Trophoblast cell (in vitro differentiated cells and primary cell): ENCODE results near the gene PHOSPHO2.
"Not testable (repeated sequence)": the region's sequence is repeated elsewhere in the genome, so short reads cannot be mapped to it uniquely, and the experiment has no call there.

ENCODE experiments used
- DNase-seq, 2 donors: peaks; one replicate each; pipeline ENCODE4 v3.0.0-alpha.2; 2016
- H2AFZ ChIP-seq: 2 replicates; pipeline ENCODE4 v1.6.1; 2013; ENCODE audit warnings: low read length, moderate library complexity, mild to moderate bottlenecking; ENCODE audit not compliant: insufficient read depth, poor library complexity
- H2AK5ac ChIP-seq: 2 replicates; pipeline ENCODE4 v1.6.1; 2013; ENCODE audit warnings: mild to moderate bottlenecking, low read length
- H2BK120ac ChIP-seq: 2 replicates; pipeline ENCODE4 v1.6.1; 2013; ENCODE audit warnings: low read length, mild to moderate bottlenecking, moderate library complexity; ENCODE audit not compliant: insufficient read depth, poor library complexity
- H2BK12ac ChIP-seq: 2 replicates; pipeline ENCODE4 v1.6.1; 2013; ENCODE audit warnings: mild to moderate bottlenecking, low read length, moderate library complexity
- H2BK5ac ChIP-seq: 2 replicates; pipeline ENCODE4 v1.6.1; 2013; ENCODE audit warnings: low read length, low read depth, moderate library complexity, mild to moderate bottlenecking; ENCODE audit not compliant: poor library complexity
- H3K14ac ChIP-seq: 2 replicates; pipeline ENCODE4 v1.6.1; 2013; ENCODE audit warnings: mild to moderate bottlenecking, low read length
- H3K18ac ChIP-seq: 2 replicates; pipeline ENCODE4 v1.6.1; 2013; ENCODE audit warnings: mild to moderate bottlenecking, low read length
- H3K23ac ChIP-seq: 2 replicates; pipeline ENCODE4 v1.6.1; 2013; ENCODE audit warnings: low read length
- H3K27ac ChIP-seq: 2 replicates; pipeline ENCODE4 v1.5.1; 2013; ENCODE audit warnings: low read depth, mild to moderate bottlenecking, inconsistent platforms, low read length, moderate library complexity
- H3K27me3 ChIP-seq: 2 replicates; pipeline ENCODE4 v1.6.1; 2013; ENCODE audit warnings: inconsistent platforms, mild to moderate bottlenecking, low read length, moderate library complexity; ENCODE audit not compliant: insufficient read depth
- H3K36me3 ChIP-seq, 2 experiments: 1 replicate in 1 of 2; 2 replicates in 1 of 2; pipeline ENCODE4 v1.6.1; 2013; ENCODE audit warnings: low read length in 2 of 2, mild to moderate bottlenecking in 2 of 2, moderate library complexity in 1 of 2; ENCODE audit not compliant: insufficient read depth in 2 of 2, control insufficient read depth in 1 of 2
- H3K4ac ChIP-seq: 2 replicates; pipeline ENCODE4 v1.6.1; 2013; ENCODE audit warnings: low read depth, mild to moderate bottlenecking, low read length, moderate library complexity
- H3K4me1 ChIP-seq, 2 experiments: 1 replicate in 1 of 2; 2 replicates in 1 of 2; pipeline ENCODE4 v1.6.1; 2013; ENCODE audit warnings: low read length in 2 of 2, mild to moderate bottlenecking in 2 of 2, moderate library complexity in 1 of 2; ENCODE audit not compliant: insufficient read depth in 2 of 2, control insufficient read depth in 1 of 2
- H3K4me2 ChIP-seq: 2 replicates; pipeline ENCODE4 v1.6.1; 2013; ENCODE audit warnings: inconsistent platforms, mild to moderate bottlenecking, low read length, moderate library complexity
- H3K4me3 ChIP-seq: 2 replicates; pipeline ENCODE4 v1.5.1; 2013; ENCODE audit warnings: mild to moderate bottlenecking, low read depth, low read length, inconsistent platforms
- H3K79me1 ChIP-seq: one replicate; pipeline ENCODE4 v1.6.1; 2013; ENCODE audit warnings: low read length
- H3K79me2 ChIP-seq: 2 replicates; pipeline ENCODE4 v1.6.1; 2013; ENCODE audit warnings: low read length, mild to moderate bottlenecking; ENCODE audit not compliant: control insufficient read depth, insufficient read depth, poor library complexity
- H3K9ac ChIP-seq: 2 replicates; pipeline ENCODE4 v1.6.1; 2013; ENCODE audit warnings: mild to moderate bottlenecking, low read length
- H3K9me3 ChIP-seq: 2 replicates; pipeline ENCODE4 v1.6.1; 2013; ENCODE audit warnings: low read depth, mild to moderate bottlenecking, control low read depth, inconsistent platforms, low read length; ENCODE audit not compliant: insufficient read depth
- H4K12ac ChIP-seq: 2 replicates; pipeline ENCODE4 v1.6.1; 2013; ENCODE audit warnings: low read depth, mild to moderate bottlenecking, low read length, moderate library complexity
- H4K8ac ChIP-seq: 2 replicates; pipeline ENCODE4 v1.6.1; 2013; ENCODE audit warnings: low read depth, mild to moderate bottlenecking, low read length, moderate library complexity
- H4K91ac ChIP-seq: one replicate; pipeline ENCODE4 v1.6.1; 2013; ENCODE audit warnings: low read depth, mild to moderate bottlenecking, low read length, moderate library complexity
- WGBS: extraction: QIAGEN DNeasy Blood & Tissue Kit; methylation state at CpG from one replicate; pipeline ENCODE4 v1.1.7; 2013; ENCODE audit warnings: missing lambda C conversion rate; ENCODE audit not compliant: insufficient read length, insufficient coverage; ENCODE audit errors: extremely low coverage; 5-methylcytosine and 5-hydroxymethylcytosine counted together

Gene PHOSPHO2

DNA sequence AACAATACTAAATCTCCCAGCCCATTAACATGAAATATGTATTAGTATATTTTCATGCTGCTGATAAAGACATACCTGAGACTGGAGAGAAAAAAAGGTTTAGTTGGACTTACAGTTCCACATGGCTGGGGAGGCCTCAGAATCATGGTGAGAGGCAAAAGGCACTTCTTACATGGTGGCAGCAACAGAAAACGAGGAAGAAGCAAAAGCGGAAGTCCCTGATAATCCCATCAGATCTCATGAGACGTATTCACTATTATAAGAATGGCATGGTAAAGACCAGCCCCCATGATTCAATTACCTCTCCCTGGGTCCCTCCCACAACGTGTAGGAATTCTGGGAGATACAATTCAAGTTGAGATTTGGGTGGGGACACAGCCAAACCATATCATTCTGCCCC, 7.4 kb upstream of the PHOSPHO2 start:
- not testable (repeated sequence) for H3K4me3 ChIP-seq, H3K4me1 ChIP-seq, H4K8ac ChIP-seq, H2BK5ac ChIP-seq, DNase-seq, H4K12ac ChIP-seq, H3K14ac ChIP-seq, H2AFZ ChIP-seq, H2BK120ac ChIP-seq, H3K79me1 ChIP-seq, H3K27ac ChIP-seq, H3K23ac ChIP-seq, H3K4me2 ChIP-seq, H3K27me3 ChIP-seq, H3K36me3 ChIP-seq, H3K4ac ChIP-seq, H3K18ac ChIP-seq, H2AK5ac ChIP-seq, H3K79me2 ChIP-seq, H4K91ac ChIP-seq, H3K9me3 ChIP-seq, H2BK12ac ChIP-seq, H3K9ac ChIP-seq
- no CpG with 5 or more reads among the region's 4 CpGs for WGBS

GRCh38 chr2:169687943-169688342, 6.3 kb upstream of the PHOSPHO2 start:
- H4K8ac ChIP-seq, H3K4me1 ChIP-seq, H4K12ac ChIP-seq, H3K18ac ChIP-seq, H2BK5ac ChIP-seq, H3K36me3 ChIP-seq, H3K4me2 ChIP-seq, H4K91ac ChIP-seq, H3K27ac ChIP-seq, H3K27me3 ChIP-seq, H3K9ac ChIP-seq, H2AFZ ChIP-seq, H2BK120ac ChIP-seq, H3K23ac ChIP-seq, H3K14ac ChIP-seq, H3K79me1 ChIP-seq, H2BK12ac ChIP-seq, H2AK5ac ChIP-seq, H3K9me3 ChIP-seq, H3K4ac ChIP-seq, DNase-seq, H3K4me3 ChIP-seq, H3K79me2 ChIP-seq: not testable (repeated sequence)

- Histone ChIP-seq H4K91ac (no peak overlapping the region), H3K79me2 (peaks cover 3% of the 10 kb centered on the region), H3K4ac (no peak overlapping the region), H3K14ac (no peak overlapping the region), H3K27me3 (no peaks in the 10 kb centered on the region), H3K18ac (no peak overlapping the region), H3K9ac (no peak overlapping the region), H4K8ac (no peak overlapping the region), H3K79me1 (peaks cover 4% of the 10 kb centered on the region), H2BK5ac (no peak overlapping the region), H3K23ac (no peak overlapping the region), H2BK120ac (no peak overlapping the region), H4K12ac (no peak overlapping the region), H3K4me2 (no peak overlapping the region), H3K4me3 (no peak overlapping the region), H2BK12ac (no peak overlapping the region), H3K4me1 (peaks cover 0 to 8% of the 10 kb centered on the region in 2 experiments), H3K27ac (no peak overlapping the region), H2AFZ (no peak overlapping the region), H3K36me3 (no peaks in the 10 kb centered on the region), H3K9me3 (no peaks in the 10 kb centered on the region), H2AK5ac (no peak overlapping the region)
- no CpG with 5 or more reads among the region's 1 CpG for WGBS
- DNase-seq, result no peak
These were observed 3.3 kb upstream of the PHOSPHO2 start for GRCh38 chr2:169690958-169691357.

DNA sequence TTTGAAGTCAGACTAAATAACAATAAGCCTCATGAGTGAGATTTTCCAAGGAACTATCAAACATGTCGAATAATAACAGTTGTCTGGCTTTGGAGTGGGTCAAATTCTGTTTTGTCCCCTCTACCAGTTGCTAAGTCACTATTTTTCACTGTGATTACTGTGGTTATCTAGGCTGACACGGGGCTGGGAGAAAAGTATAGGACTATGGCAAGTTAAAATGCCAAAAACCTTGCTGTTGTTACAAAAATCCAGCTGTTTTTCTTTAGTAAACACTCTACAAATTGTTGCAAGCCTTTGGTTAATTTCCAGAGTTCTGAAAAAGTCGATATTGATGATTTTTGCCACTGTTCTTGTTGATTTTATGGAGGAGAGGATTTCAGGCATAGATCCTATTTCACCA, 1.6 kb upstream of the PHOSPHO2 start:
- no CpG with 5 or more reads among the region's 3 CpGs for WGBS

More for the DNA sequence above, 1.6 kb upstream of the PHOSPHO2 start:
- Histone ChIP-seq H2BK120ac (no peak overlapping the region), H2BK5ac (no peak overlapping the region), H3K36me3 (no peaks in the 10 kb centered on the region), H3K27ac (no peak overlapping the region), H4K91ac (no peak overlapping the region), H3K79me1 (peaks cover 4% of the 10 kb centered on the region), H3K4me3 (no peak overlapping the region), H4K8ac (no peak overlapping the region), H3K4me2 (no peak overlapping the region), H4K12ac (no peak overlapping the region), H2AK5ac (no peak overlapping the region), H3K14ac (no peak overlapping the region), H3K18ac (no peak overlapping the region), H3K23ac (no peak overlapping the region), H2BK12ac (no peak overlapping the region), H3K4me1 (peaks cover 0 to 8% of the 10 kb centered on the region in 2 experiments), H3K79me2 (peaks cover 3% of the 10 kb centered on the region), H3K9ac (no peak overlapping the region), H3K27me3 (no peaks in the 10 kb centered on the region), H2AFZ (no peak overlapping the region), H3K9me3 (no peaks in the 10 kb centered on the region), H3K4ac (no peak overlapping the region)
- DNase-seq, result no peak
